Gastroesophageal sphincter (tissue), 3 donors: ENCODE data around the gene CELF2.

ENCODE experiments used
- CTCF ChIP-seq, 4 experiments: fragments of 200-600 bp in 2 of 4; fragments of 450-650 bp in 2 of 4; sonication (generic) in 1 of 4; IDR thresholded peaks; one replicate each; pipeline ENCODE4 v1.5.1; 2017 to 2019; ENCODE audit warnings: antibody characterized with exemption in 4 of 4, mild to moderate bottlenecking in 2 of 4, moderate library complexity in 2 of 4
- POLR2A ChIP-seq, 2 donors: fragments of 450-650 bp; IDR thresholded peaks; one replicate each; pipeline ENCODE4 v1.6.1; 2017; ENCODE audit warnings: antibody characterized with exemption in 2 of 2, mild to moderate bottlenecking in 2 of 2, moderate library complexity in 1 of 2
- POLR2AphosphoS5 ChIP-seq: sonication (generic); formaldehyde crosslinking; IDR thresholded peaks from one replicate; pipeline ENCODE4 v1.6.1; 2017; ENCODE audit warnings: antibody characterized with exemption

DNA sequence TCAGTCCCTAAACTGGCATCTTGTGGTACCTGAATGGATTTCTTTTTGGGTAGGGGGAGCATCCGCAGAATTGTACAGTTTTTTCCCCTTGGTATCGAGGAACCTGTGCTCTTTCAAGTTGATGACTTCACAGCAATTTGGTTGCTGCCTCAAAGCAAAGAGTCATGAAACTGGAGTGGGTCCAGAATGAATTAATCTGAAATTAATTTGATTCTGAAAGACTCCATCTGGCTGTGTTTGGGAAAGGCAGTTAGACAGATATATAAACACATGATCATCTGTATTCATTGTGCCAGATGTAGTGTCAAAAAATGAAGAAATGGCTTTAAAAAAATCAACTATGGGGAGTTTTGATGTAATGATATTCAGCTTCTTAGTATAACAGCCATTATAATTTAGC, 136.1 kb downstream of the CELF2 start:
- TF ChIP-seq CTCF (IDR thresholded peaks at IDR 0.05) (no peak), POLR2AphosphoS5 (no peak), POLR2A (IDR thresholded peaks at IDR 0.05) (no peak)
